ENCODE data around the gene PGAM4.
"Not testable (repeated sequence)": the region's sequence is repeated elsewhere in the genome, so short reads cannot be mapped to it uniquely, and the experiment has no call there.

The PGAM4 gene

GRCh38 chrX:77924320-77924859 is 45.0 kb downstream of the PGAM4 start:
- no peak for DNase-seq

GRCh38 chrX:77922787-77923186 is 46.7 kb downstream of the PGAM4 start:
- DNase-seq = no peak

GRCh38 chrX:77919370-77919769 is 50.1 kb downstream of the PGAM4 start:
- DNase-seq = not testable (repeated sequence)

GRCh38 chrX:77918568-77918967 is 50.9 kb downstream of the PGAM4 start:
- no peak for DNase-seq
